ENCODE results near the gene ZDHHC12.

Gene ZDHHC12

DNA sequence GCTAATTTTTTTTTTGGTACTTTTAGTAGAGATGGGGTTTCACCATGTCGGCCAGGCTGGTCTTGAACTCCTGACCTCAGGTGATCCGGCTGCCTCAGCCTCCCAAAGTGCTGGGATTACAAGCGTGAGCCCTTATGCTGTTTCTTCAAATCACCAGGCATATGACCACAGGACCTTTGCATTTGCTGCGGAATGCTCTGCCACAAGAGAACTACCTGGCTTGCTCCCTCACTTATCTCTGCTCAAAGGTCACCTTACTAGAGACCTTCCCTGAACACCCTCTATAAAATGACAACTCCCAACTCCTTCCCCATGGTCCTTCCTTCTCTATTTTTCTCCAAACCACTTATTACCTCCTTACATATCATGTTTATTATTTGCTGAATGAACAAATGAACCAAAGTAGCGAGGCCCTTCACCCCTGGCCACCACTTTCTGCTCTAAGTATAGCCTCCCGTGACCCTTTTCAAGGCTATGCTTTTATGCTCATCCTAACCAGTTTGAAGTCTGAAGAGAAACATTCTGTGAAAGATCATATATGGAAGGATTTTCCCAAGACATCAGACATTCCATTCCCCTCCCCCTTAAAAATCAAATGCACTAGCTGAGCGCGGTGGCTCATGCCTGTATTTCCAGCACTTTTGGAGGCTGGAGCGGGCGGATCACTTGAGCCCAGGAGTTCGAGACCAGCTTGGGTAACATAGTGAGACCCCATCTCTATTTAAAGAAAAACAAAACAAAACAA lies 46.5 kb upstream of the ZDHHC12 start:
- TF ChIP-seq ELF4 (IDR thresholded peaks at IDR 0.05), result no peak
- ChIA-PET POLR2A (interaction anchor here (3.0 kb wide), 1 partner anchor 18 kb away, joined by 14 read pairs; no protein-coding TSS in a partner anchor), CTCF (interaction anchor here (1.1 kb wide), 1 partner anchor 48 kb away, joined by 4 read pairs; the partner anchor contains the start of gene ENDOG)

DNA sequence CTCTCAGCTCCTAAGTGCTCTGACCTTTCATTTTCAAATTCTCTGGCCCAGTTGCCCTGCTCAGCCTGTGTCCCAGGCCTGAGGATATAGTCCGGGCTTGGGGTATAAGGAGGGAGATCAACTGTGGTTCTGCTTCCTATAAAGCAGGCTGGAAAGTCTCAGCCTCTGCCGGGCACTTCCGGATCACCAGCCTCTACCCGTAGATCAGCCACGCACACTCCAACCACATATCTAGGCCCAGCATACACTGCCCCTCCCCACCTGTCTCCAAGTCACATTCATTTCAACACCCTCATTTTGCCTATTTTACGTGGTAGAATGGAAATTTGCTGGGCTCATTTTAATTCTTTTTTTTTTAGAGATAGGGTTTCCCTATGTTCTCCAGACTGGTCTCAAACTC lies 44.7 kb upstream of the ZDHHC12 start:
- no peak for DNase-seq (ENCODE audit: extremely low spot score)
- TF ChIP-seq FOXK2 (IDR thresholded peaks at IDR 0.05) (no peak), FOXA1 (IDR thresholded peaks at IDR 0.05) (no peak), FOXM1 (IDR thresholded peaks at IDR 0.05; ENCODE audit: borderline replicate concordance) (no peak), ARNT (IDR thresholded peaks at IDR 0.05) (no peak), NFRKB (IDR thresholded peaks at IDR 0.05) (no peak)
- ChIA-PET POLR2A (no interaction called here), CTCF (no interaction called here)

More for the DNA sequence above, 46.5 kb upstream of the ZDHHC12 start:
- no peak for DNase-seq (ENCODE audit: extremely low spot score)

DNA sequence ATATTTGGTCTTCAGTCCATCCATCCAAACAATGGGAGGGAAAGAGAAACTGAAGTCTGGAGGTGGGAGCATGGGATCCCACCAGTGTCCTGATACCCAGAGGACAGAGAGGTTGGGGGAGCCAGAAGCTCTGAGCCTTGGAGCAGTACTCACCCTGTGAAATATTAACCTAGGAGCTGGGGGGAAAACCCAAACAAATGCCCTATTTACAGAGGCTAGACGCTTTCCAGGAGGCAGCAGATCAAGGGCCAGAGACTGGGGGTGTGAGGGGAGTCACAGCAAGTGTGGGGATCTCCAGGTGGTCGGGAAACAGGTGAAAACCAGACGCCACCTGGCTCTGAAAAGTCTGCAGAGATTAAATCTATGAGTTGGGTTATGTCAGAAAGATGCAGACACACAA lies 41.6 kb upstream of the ZDHHC12 start:
- no peak for DNase-seq (ENCODE audit: extremely low spot score)
- ChIA-PET POLR2A (interaction anchor here (0.9 kb wide), 1 partner anchor 24 kb away, joined by 3 read pairs; no protein-coding TSS in a partner anchor), CTCF (no interaction called here)
- TF ChIP-seq SUZ12 (IDR thresholded peaks at IDR 0.05) (no peak), LEF1 (IDR thresholded peaks at IDR 0.05; ENCODE audit: borderline replicate concordance) (no peak), ARNT (IDR thresholded peaks at IDR 0.05) (no peak), FOXK2 (IDR thresholded peaks at IDR 0.05) (no peak), TARDBP (IDR thresholded peaks at IDR 0.05) (no peak), L3MBTL2 (conservative IDR thresholded peaks at IDR 0.05) (no peak), BHLHE40 (IDR thresholded peaks at IDR 0.05; ENCODE audit: borderline replicate concordance) (no peak), SP1 (IDR thresholded peaks at IDR 0.05) (no peak), NFRKB (IDR thresholded peaks at IDR 0.05) (no peak), HDGF (IDR thresholded peaks at IDR 0.05; ENCODE audit: borderline replicate concordance) (no peak), ZNF384 (IDR thresholded peaks at IDR 0.05) (no peak), FOXM1 (IDR thresholded peaks at IDR 0.05; ENCODE audit: borderline replicate concordance) (no peak)
- TF ChIP-seq, protein P1, sequence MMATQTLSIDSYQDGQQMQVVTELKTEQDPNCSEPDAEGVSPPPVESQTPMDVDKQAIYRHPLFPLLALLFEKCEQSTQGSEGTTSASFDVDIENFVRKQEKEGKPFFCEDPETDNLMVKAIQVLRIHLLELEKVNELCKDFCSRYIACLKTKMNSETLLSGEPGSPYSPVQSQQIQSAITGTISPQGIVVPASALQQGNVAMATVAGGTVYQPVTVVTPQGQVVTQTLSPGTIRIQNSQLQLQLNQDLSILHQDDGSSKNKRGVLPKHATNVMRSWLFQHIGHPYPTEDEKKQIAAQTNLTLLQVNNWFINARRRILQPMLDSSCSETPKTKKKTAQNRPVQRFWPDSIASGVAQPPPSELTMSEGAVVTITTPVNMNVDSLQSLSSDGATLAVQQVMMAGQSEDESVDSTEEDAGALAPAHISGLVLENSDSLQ (IDR thresholded peaks at IDR 0.05), result no peak

DNA sequence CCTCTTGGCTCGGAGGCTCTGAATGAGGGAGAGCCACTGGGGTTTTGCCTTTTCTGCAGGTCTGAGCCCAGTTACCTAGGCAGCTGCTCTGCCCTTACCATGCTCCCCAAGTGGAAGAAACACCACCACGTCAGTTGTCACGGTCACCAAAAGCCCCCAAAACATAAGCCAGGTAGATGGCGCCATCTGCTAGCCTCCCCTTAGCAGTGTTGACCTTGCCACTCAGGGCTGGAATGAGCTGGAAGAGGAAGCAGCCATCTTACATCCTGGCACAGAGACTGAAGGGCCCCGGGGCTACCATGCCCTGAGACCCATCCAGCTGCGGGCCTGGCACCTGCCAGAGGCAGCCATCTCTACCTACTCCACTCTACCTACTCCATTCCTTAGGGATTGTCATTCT lies 40.4 kb upstream of the ZDHHC12 start:
- ChIA-PET POLR2A (interaction anchor here (0.6 to 1.0 kb wide), 2 partner anchors 54 to 81 kb away, joined by 4 read pairs; partner anchors contain the start of gene ENDOG), CTCF (no interaction called here)
- TF ChIP-seq TARDBP (IDR thresholded peaks at IDR 0.05), result no peak
- no peak for TF ChIP-seq ARNT (IDR thresholded peaks at IDR 0.05)
- no peak for TF ChIP-seq CTBP1 (IDR thresholded peaks at IDR 0.05; ENCODE audit: borderline replicate concordance)
- TF ChIP-seq SUZ12 (IDR thresholded peaks at IDR 0.05), result no peak
- no peak for TF ChIP-seq LEF1 (IDR thresholded peaks at IDR 0.05; ENCODE audit: borderline replicate concordance)
- no peak for TF ChIP-seq NFRKB (IDR thresholded peaks at IDR 0.05)
- TF ChIP-seq FOXK2 (IDR thresholded peaks at IDR 0.05), result no peak
- TF ChIP-seq, protein P1 (IDR thresholded peaks at IDR 0.05), result no peak
- no peak for TF ChIP-seq SP1 (IDR thresholded peaks at IDR 0.05)
- no peak for TF ChIP-seq BHLHE40 (IDR thresholded peaks at IDR 0.05; ENCODE audit: borderline replicate concordance)
- no peak for TF ChIP-seq FOXA1 (IDR thresholded peaks at IDR 0.05)
- no peak for DNase-seq (ENCODE audit: extremely low spot score)

DNA sequence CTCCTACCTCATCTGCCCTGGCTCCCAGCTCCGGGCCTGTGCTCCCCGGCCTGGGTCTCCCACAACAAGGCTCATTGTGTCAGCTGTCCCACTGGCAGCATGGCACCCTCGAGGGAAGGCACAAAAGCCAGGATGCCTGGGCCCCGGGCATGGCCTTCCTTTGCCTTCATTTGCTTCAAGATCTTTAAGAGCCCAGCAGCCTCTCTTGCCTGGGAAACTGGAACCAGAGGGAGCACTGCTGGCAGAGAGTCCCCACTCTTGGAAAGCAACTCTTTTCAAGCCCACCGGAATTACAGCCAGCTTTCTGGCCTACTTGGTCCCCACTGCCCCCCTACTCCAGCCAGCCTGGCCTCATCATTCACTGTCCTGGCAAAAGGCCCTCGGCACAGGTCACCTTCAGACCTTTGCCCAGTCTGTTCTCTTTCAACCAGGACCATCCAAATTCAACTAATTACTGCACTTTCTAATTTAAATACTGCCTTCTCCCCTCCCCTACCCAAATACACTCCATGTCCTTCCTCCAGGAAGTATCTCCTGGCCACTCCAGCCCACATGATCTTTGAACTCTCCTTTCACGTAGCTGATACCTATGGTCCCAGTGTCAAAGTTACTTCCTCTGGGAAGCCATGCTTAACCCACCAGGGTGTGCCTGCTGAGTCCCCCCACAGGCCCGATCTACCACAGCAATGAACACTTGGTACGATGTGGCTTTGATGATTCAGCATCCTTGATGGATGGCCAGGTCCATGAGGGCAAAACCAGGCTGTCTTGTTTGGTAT lies 38.9 kb upstream of the ZDHHC12 start:
- CTCF ChIA-PET, result no interaction called here
- no peak for TF ChIP-seq TARDBP (IDR thresholded peaks at IDR 0.05)
- no peak for TF ChIP-seq BHLHE40 (IDR thresholded peaks at IDR 0.05; ENCODE audit: borderline replicate concordance)
- TF ChIP-seq FOXM1 (IDR thresholded peaks at IDR 0.05; ENCODE audit: borderline replicate concordance), result no peak
- TF ChIP-seq FOXK2 (IDR thresholded peaks at IDR 0.05), result no peak
- TF ChIP-seq SP1 (IDR thresholded peaks at IDR 0.05), result no peak
- no peak for DNase-seq (ENCODE audit: extremely low spot score)
- POLR2A ChIA-PET, result interaction anchor here (1.0 to 1.4 kb wide), 2 partner anchors 9 to 159 kb away, joined by 3 read pairs; partner anchors contain the start of gene ZER1

DNA sequence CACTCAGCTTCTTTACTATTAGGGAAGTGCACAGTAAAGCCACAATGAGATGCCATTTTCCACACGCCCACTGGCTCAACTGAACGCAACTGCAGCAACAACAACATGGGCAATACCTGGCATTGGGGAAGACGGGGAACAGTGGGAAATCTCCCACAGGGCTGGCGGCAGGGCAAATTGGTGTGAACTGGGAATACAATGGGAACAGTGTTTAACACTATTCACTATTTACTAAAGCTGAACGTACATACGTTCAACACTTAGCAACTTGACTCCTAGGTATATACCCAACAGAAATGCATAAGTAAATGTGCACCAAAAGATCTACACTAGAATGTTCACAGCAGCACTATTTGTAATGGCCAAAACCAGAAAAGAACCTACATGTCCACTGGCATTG lies 33.7 kb upstream of the ZDHHC12 start:
- no peak for DNase-seq (ENCODE audit: extremely low spot score)
- POLR2A ChIA-PET, result no interaction called here
- CTCF ChIA-PET, result no interaction called here
- TF ChIP-seq CTBP1 (IDR thresholded peaks at IDR 0.05; ENCODE audit: borderline replicate concordance) (no peak), TARDBP (IDR thresholded peaks at IDR 0.05) (no peak), FOXM1 (IDR thresholded peaks at IDR 0.05; ENCODE audit: borderline replicate concordance) (no peak)

DNA sequence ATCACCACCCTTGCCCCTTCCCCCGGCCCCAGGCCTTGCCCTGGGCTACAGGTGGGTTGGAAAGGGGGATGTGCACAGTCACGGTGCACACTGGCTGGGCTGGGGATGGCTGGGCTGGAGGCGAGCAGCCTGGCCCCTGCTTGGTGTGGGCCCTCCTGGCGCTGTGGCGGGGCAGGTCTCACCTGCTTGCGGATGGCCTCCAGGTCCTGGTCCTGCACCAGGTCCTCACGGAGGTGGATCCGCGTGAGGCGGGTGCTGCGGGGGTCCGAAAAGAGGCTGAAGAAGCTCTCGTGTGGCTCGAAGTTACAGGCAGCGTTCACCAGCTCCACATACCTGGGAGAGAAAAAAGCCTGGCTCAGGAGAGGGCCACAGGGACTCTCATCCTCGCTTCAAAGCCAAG lies 29.7 kb upstream of the ZDHHC12 start:
- no peak for DNase-seq (ENCODE audit: extremely low spot score)
- ChIA-PET POLR2A (interaction anchor here (0.9 kb wide), 1 partner anchor 11 kb away, joined by 3 read pairs; no protein-coding TSS in a partner anchor), CTCF (interaction anchor here (0.5 kb wide), 1 partner anchor 124 kb away, joined by 3 read pairs; no protein-coding TSS in a partner anchor)
- TF ChIP-seq TARDBP (IDR thresholded peaks at IDR 0.05) (no peak), FOXM1 (IDR thresholded peaks at IDR 0.05; ENCODE audit: borderline replicate concordance) (no peak)

Data from HEK293T (cell line).